ENCODE measurements around the gene CACNG4.
"Not testable (repeated sequence)": the region's sequence is repeated elsewhere in the genome, so short reads cannot be mapped to it uniquely, and the experiment has no call there.

CACNG4 gene

DNA sequence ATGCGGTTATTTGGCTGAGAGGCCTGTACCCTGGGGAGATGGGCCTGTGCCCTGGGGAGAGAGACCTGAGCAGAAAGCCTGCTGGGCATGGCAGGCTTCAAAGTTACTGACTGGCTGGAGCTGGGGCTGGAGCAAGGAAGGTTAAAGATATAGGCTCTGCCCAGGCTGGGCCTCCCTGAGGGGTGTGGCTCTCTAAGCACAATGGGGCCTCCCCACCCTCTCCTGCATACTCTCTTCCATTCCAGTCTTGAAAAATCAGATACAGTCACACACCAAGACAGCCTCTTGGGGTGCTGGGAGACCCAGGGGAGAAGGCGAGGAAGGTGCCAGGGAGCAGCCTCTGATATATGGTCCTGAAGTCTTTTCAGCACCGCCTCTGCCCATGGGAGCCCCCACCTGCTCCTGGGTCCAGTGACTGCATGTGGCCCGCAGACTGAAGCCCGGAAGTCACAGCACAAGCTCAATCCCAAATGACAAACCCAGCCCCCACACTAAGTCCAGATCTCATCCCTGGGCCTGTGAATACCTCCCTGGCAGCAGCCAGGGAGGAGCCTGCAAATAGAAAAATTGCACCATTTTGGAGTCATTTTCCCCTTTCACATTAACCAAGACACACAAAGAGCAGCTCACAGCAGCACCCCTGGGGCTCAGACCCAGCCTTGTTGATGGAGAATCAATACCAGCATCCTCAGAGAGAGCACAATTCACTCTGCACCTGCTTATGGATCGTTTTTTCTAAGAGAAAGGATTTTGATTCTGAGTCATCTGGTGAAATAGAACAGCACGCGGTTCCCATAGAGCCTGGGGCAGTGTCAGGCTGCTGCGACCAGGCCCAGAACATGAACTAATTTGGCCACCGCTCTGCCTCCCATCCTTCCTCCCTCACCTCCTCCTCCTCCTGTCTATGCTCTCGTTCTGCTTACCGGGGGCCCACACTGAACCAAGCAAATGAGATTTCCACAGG is 54.2 kb downstream of the CACNG4 start:
- DNase-seq: no peak

DNA sequence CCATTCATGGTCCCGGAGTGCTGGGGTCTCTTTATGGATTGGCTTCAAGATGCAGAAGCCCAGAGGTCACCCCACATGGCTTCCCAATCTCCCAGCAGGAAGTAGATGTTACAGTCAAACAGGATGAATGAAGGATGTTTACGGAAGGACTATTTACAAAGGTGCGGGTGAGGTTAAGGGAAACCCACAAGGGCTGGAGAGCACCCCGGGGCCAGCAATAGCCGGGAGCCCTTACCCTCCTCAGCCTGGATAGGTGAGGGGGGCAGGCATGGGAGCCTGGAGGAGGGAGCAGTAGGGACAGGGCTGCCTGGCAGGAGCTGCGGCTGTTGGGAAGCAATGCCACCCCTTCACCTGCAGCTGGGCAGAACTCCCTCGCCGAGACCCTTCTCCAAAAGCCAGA is 55.3 kb downstream of the CACNG4 start:
- no peak for DNase-seq

- DNase-seq: no peak
Measured at GRCh38 chr17:67020293-67020766, 55.8 kb downstream of the CACNG4 start.

GRCh38 chr17:67021196-67021595 is 56.7 kb downstream of the CACNG4 start:
- DNase-seq: peak in 1 of 2 donors; percentile 8

- DNase-seq: no peak
Measured at GRCh38 chr17:67021743-67022450, 57.4 kb downstream of the CACNG4 start.

- DNase-seq: no peak
Measured at GRCh38 chr17:67022451-67022810, 57.9 kb downstream of the CACNG4 start.

- no peak for DNase-seq
Measured at GRCh38 chr17:67024736-67025135, 60.2 kb downstream of the CACNG4 start.

GRCh38 chr17:67025216-67025792 is 60.8 kb downstream of the CACNG4 start:
- DNase-seq: no peak

- no peak for DNase-seq
Measured at GRCh38 chr17:67026341-67026740, 61.8 kb downstream of the CACNG4 start.

DNA sequence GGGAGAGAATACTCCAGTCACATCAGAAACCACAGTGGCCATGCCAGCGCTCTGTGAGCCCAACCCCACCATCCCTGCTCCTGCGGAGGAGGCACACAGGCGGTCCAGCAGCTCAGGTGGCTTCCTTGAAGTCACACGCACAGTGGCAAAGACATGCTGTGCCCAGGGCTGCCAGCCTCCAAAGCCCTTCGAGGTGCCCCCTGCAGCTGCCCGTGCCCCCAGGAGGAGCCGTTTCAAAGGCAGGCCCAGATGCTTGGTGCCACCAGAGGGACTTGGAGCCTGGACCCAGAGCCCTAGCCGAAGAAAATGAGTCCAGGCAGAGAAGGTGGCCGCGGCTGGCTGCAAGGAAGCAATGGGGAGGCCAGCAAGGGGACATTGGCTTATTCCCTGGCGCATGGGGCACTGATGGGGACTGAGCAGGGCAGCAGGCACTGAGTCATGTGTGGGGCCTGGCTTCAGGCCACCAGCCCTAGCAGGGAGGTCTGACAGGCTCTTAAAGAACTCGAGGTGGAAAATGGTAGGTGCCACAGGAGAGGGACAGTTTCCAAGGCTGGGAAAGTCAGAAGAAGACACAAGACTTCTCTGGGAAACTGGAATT is 62.6 kb downstream of the CACNG4 start:
- DNase-seq: no peak

GRCh38 chr17:67030641-67031040 is 66.1 kb downstream of the CACNG4 start:
- DNase-seq: no peak

GRCh38 chr17:67032382-67032781 is 67.9 kb downstream of the CACNG4 start:
- DNase-seq: no peak

DNA sequence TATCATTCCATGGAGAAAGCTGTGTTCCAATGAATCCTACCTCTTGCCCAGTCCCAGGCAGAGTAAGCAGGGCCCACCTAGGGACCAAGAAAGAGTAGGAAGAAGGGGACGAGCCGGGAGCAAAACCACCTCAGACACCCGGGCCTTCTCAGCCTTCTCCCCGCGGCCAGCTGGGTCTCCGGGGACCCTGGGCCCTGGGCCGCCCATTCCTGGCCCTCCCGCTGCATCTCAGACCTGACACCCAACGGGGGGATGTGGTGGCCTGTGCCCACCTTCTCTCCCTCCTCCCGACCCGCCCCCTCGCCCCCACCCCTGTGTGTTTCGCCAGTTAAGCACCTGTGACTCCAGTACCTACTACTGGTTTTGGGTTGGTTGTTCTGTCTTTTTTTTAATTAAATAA is 68.5 kb downstream of the CACNG4 start:
- DNase-seq: no peak

- DNase-seq: no peak
Measured at GRCh38 chr17:67033613-67034012, 69.1 kb downstream of the CACNG4 start.

- DNase-seq: no peak
Measured at GRCh38 chr17:67035131-67036083, 70.9 kb downstream of the CACNG4 start.

DNA sequence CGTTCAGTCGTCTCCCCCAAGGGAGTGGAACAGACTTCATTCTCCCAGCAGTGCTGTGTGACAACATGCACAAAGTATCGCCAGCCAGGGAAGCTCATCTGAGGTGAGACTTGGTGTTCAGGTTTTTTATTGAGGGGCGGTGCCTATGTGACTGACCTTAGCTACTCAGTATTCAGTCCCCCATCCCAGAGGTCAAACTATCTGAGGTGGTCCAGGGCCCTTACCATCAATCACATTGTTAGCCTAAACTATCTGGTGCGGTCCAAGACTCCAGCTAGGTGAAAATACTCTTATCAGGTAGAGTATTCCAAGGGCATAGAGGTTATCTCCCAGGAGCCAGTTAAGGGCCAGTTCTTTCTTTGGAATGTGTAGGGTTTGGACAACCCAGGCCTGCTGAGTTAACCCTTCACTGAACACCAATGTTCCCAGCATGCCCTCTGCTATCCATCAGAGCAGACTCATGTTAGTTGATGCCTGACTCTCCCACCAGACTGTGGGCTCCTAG is 74.4 kb downstream of the CACNG4 start:
- no peak for DNase-seq

DNA sequence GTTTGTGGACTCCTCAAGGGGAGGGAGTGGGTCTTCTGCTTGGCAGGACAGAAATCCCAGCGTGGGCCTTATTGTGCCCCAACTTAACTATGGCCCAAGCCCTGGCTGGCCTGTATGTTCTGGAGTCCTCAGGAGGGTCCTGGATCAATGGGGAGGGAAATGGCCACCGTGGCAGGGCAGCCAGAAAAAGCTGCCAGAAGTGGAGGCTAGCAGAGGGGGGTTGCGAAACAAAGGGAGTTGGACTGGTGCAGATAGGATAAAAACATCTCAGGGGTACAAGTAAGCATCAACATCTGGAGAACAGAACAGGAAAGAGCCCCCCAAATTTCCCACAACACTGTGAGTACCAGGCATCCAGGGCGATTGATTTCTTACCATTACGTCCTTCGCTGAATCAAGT is 76.1 kb downstream of the CACNG4 start:
- no peak for DNase-seq

DNA sequence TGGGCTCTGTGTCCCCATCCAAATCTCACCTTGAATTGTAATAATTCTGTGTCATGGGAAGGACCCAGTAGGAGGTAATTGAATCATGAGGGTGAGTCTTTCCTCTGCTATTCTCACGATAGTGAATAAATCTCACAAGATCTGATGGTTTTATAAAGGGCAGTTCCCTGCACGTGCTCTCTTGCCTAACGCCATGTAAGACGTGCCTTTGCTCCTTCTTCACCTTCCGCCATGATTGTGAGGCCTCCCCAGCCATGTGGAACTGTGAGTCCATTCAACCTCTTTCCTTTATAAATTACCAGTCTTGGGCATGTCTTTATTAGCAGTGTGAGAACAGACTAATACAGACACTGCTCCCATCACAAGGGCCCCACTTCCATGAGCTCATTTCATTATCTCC is 76.6 kb downstream of the CACNG4 start:
- DNase-seq: not testable (repeated sequence)

DNA sequence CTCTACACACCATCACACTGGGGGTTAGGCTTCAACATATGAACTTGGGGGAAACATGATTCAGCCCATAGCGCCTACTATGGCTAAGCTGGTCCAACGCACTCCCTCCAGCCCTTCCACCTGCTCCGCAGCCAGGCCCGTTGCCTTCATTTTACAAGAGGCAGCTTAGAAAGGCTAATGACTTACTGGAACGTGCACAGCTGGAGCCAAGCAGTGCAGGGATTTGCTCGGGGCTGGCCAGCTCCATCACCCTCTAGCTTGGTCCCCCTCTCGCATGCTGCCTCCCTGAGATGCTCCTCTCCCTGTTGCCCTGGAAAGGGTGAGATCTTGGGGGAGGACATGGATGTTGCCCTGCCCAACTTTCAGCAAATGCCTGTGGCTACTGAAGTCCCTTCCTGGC is 77.0 kb downstream of the CACNG4 start:
- no peak for DNase-seq

- DNase-seq: no peak
Measured at GRCh38 chr17:67041941-67042899, 77.7 kb downstream of the CACNG4 start.

DNA sequence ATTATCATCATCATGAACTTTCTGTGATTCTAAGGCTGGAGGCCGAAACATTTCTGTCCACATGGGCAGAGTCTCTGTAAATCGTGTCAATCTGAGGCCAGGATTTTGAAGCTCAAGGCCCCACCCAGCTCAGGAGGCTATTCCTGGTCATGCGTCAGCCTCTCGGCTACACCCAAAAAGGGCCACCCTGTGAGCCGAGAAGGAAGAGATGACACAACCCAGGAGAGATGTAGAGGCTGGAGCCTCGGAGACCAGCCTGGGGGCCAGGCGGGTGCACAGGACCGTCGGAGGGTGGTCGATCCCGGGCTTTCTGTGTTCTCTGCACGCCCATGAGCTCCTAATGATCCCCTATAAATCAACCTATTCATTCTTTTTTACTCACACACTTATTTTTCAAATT is 78.8 kb downstream of the CACNG4 start:
- DNase-seq: no peak

Data from activated CD4-positive, alpha-beta T cell treated with anti-CD3 and anti-CD28 coated beads for 4 hours (primary cell).